Body of pancreas (tissue), 4 donors: ENCODE results near the gene TMPRSS9. TPM values are rescaled to one million over a fixed set of nuclear protein-coding genes. Genes with fewer than 3 reads are reported as not detected.

Experiments
- ATAC-seq: fragments of 150-250 bp; one replicate; pipeline ENCODE4 v1.9.1; 2016
- DNase-seq, 4 donors: peaks; one replicate each; pipeline ENCODE4 v3.0.0-alpha.2; 2019
- H3K27ac ChIP-seq, 4 donors: fragments of 200-600 bp; sonication (generic); 1 replicate in 3 of 4; 2 replicates in 1 of 4; pipeline versions ENCODE4 v1.5.1 to v1.6.1; 2016 to 2019; ENCODE audit warnings: mild to moderate bottlenecking in 1 of 4, mixed read lengths in 1 of 4, moderate library complexity in 1 of 4
- H3K27me3 ChIP-seq, 2 donors: fragments of 200-600 bp; sonication (generic); one replicate each; pipeline ENCODE4 v1.6.0; 2016; ENCODE audit warnings: mild to moderate bottlenecking in 1 of 2
- H3K36me3 ChIP-seq, 2 donors: fragments of 200-600 bp; sonication (generic); replicated peaks in 1 of 2; 2 replicates each; pipeline ENCODE4 v1.5.1; 2016; ENCODE audit warnings: low read depth in 2 of 2; ENCODE audit not compliant: insufficient read depth in 1 of 2
- H3K4me1 ChIP-seq: fragments of 200-600 bp; sonication (generic); one replicate; pipeline ENCODE4 v1.6.0; 2016
- H3K4me3 ChIP-seq, 2 donors: fragments of 200-600 bp; sonication (generic); 1 replicate in 1 of 2; 2 replicates in 1 of 2; pipeline ENCODE4 v1.5.1; 2016 to 2019
- H3K9me3 ChIP-seq, 3 donors: fragments of 200-600 bp; sonication (generic); 1 replicate in 2 of 3; 2 replicates in 1 of 3; pipeline ENCODE4 v1.5.1; 2016
- CTCF ChIP-seq, 7 experiments: fragments of 450-650 bp in 4 of 7; fragments of 200-600 bp in 3 of 7; sonication (generic) in 3 of 7; IDR thresholded peaks; one replicate each; pipeline ENCODE4 v1.5.1; 2016 to 2019; ENCODE audit warnings: antibody characterized with exemption in 7 of 7
- POLR2A ChIP-seq, 3 donors: fragments of 450-650 bp; IDR thresholded peaks; one replicate each; pipeline ENCODE4 v1.6.1; 2016; ENCODE audit warnings: antibody characterized with exemption in 3 of 3, mild to moderate bottlenecking in 2 of 3
- WGBS, 2 donors: methylation state at CpG; one replicate each; pipeline ENCODE4 v1.1.5; 2017; 5-methylcytosine and 5-hydroxymethylcytosine counted together
- intact Hi-C: fragments of 100-400 bp; cut with DNase I; formaldehyde crosslinking; loops from one replicate; pipeline ENCODE4 v1.15.1; 2023
- total RNA-seq, 2 donors: library from RNA; depleted of rRNA; stranded (reverse); fragments of >200 nt; gene quantifications; one replicate each; pipeline ENCODE4 v1.1.0, GENCODE V29; 2016

The TMPRSS9 gene
- total RNA-seq, 2 donors from 2014 or later: not detected

- Histone ChIP-seq H3K27me3 (no peaks in the 10 kb centered on the region), H3K27ac (no peak overlapping the region), H3K4me3 (no peak overlapping the region), H3K9me3 (no peaks in the 10 kb centered on the region), H3K4me1 (no peaks in the 10 kb centered on the region), H3K36me3 (no peaks in the 10 kb centered on the region)
- TF ChIP-seq CTCF (IDR thresholded peaks at IDR 0.05) (no peak), POLR2A (IDR thresholded peaks at IDR 0.05) (no peak)
- intact Hi-C loops: no loop called here
- no peak for DNase-seq
- WGBS, 2 donors: 92 to 95% methylated on average over 9 to 28 of the region's 45 CpGs
- no peak for ATAC-seq
Observed at GRCh38 chr19:2353159-2353886, 6.7 kb upstream of the TMPRSS9 start.

GRCh38 chr19:2353887-2354592 lies 6.0 kb upstream of the TMPRSS9 start:
- no peak for ATAC-seq
- intact Hi-C loops: no loop called here
- Histone ChIP-seq H3K27me3 (no peaks in the 10 kb centered on the region), H3K36me3 (no peaks in the 10 kb centered on the region), H3K27ac (no peak overlapping the region), H3K4me1 (no peaks in the 10 kb centered on the region), H3K9me3 (no peaks in the 10 kb centered on the region), H3K4me3 (no peak overlapping the region)
- TF ChIP-seq CTCF (IDR thresholded peaks at IDR 0.05) (no peak), POLR2A (IDR thresholded peaks at IDR 0.05) (no peak)
- WGBS, 2 donors: 94 to 100% methylated on average over 2 to 34 of the region's 34 CpGs
- no peak for DNase-seq

- H3K9me3 ChIP-seq: no peaks in the 10 kb centered on the region
- whole genome bisulfite sequencing, 2 donors: 78 to 86% methylated on average over 8 to 17 of the region's 17 CpGs
Observed at GRCh38 chr19:2354670-2355069, 5.4 kb upstream of the TMPRSS9 start.

GRCh38 chr19:2355168-2356035 lies 4.7 kb upstream of the TMPRSS9 start:
- TF ChIP-seq CTCF (IDR thresholded peaks at IDR 0.05) (no peak), POLR2A (IDR thresholded peaks at IDR 0.05) (no peak)
- 84 to 86% methylated on average over 24 of the region's 24 CpGs for WGBS, 2 donors
- Histone ChIP-seq H3K9me3 (no peaks in the 10 kb centered on the region), H3K36me3 (no peaks in the 10 kb centered on the region), H3K27me3 (no peaks in the 10 kb centered on the region), H3K4me1 (no peaks in the 10 kb centered on the region), H3K27ac (no peak overlapping the region), H3K4me3 (no peak overlapping the region)
- intact Hi-C loops: no loop called here
- ATAC-seq (no peak), DNase-seq (no peak)

More at GRCh38 chr19:2354670-2355069, 5.4 kb upstream of the TMPRSS9 start:
- H3K27ac ChIP-seq: no peak overlapping the region
- TF ChIP-seq CTCF (IDR thresholded peaks at IDR 0.05): no peak
- no peak for TF ChIP-seq POLR2A (IDR thresholded peaks at IDR 0.05)
- no peaks in the 10 kb centered on the region for H3K4me1 ChIP-seq
- intact Hi-C loops: no loop called here
- no peaks in the 10 kb centered on the region for H3K27me3 ChIP-seq
- H3K4me3 ChIP-seq: no peak overlapping the region
- no peaks in the 10 kb centered on the region for H3K36me3 ChIP-seq
- DNase-seq (no peak), ATAC-seq (no peak)
